GM12878 (cell line): ENCODE measurements around the gene DNAH2. TPM values are rescaled to one million over a fixed set of nuclear protein-coding genes. Genes with fewer than 3 reads are reported as not detected.

Experiments
- ATAC-seq: fragments of 200-7000 bp; cut with Tn5 transposase; 3 replicates; pipeline ENCODE4 v1.9.1; 2020; ENCODE audit warnings: mild to moderate bottlenecking, moderate library complexity
- BruUV-seq: library from RNA; stranded (reverse); fragments of 400-500 nt; replicated peaks from 2 replicates; lab custom pipeline; 2021; lab: Mats Ljungman, UMichigan
- CTCF ChIA-PET: fragments of 300-600 bp; sonication (Branson Sonifier 250); formaldehyde crosslinking; extraction: SDS; loops from one replicate; lab custom pipeline; 2021; ENCODE audit warnings: inconsistent platforms; lab: Yijun Ruan, JAX
- POLR2A ChIA-PET: fragments of 350-600 bp; formaldehyde crosslinking; extraction: SDS; loops from one replicate; lab custom pipeline; 2021; ENCODE audit warnings: inconsistent platforms; lab: Charles Lee
- RAD21 ChIA-PET: fragments of 300-600 bp; sonication (Branson Sonifier 250); formaldehyde crosslinking; loops from one replicate; lab custom pipeline; 2023; ENCODE audit warnings: antibody characterized with exemption; ENCODE audit not compliant: unreplicated experiment; lab: Charles Lee
- SMC1A ChIA-PET: fragments of 300-600 bp; sonication (Branson Sonifier 250); formaldehyde crosslinking; loops from one replicate; lab custom pipeline; 2023; ENCODE audit not compliant: unreplicated experiment, uncharacterized antibody; lab: Charles Lee
- DNase-seq: peaks from one replicate; pipeline ENCODE4 v3.0.0-alpha.2; 2011; ENCODE audit warnings: low read depth, low spot score
- FAIRE-seq: peaks from 3 replicates; lab custom pipeline; 2011; peaks lifted over from hg19 to GRCh38; lab: Jason Lieb, UNC
- H2AFZ ChIP-seq: 2 replicates; pipeline ENCODE4 v1.6.0; 2011; ENCODE audit warnings: low read depth, low read length, control low read depth; ENCODE audit not compliant: control insufficient read depth
- H3K27ac ChIP-seq: 2 replicates; pipeline ENCODE4 v1.5.1; 2011; ENCODE audit warnings: control low read depth; ENCODE audit not compliant: control insufficient read depth, insufficient read depth
- H3K27me3 ChIP-seq, 2 experiments: replicated peaks in 1 of 2; 2 replicates each; pipeline versions ENCODE4 v1.6.0 to v1.6.1; 2011; ENCODE audit warnings: low read length in 1 of 2; ENCODE audit not compliant: control insufficient read depth in 2 of 2, insufficient read depth in 2 of 2
- H3K36me3 ChIP-seq, 2 experiments: 2 replicates each; pipeline ENCODE4 v1.5.1; 2011; ENCODE audit warnings: low read length in 1 of 2; ENCODE audit not compliant: control insufficient read depth in 2 of 2, insufficient read depth in 2 of 2
- H3K4me1 ChIP-seq: 2 replicates; pipeline ENCODE4 v1.6.1; 2011; ENCODE audit warnings: mild to moderate bottlenecking, low read length, moderate library complexity, mixed read lengths; ENCODE audit not compliant: control insufficient read depth, insufficient read depth
- H3K4me2 ChIP-seq: 2 replicates; pipeline ENCODE4 v1.6.0; 2011; ENCODE audit warnings: control low read depth; ENCODE audit not compliant: control insufficient read depth, insufficient read depth
- H3K4me3 ChIP-seq: fragments of 200-600 bp; sonication (generic); 2 replicates; pipeline ENCODE4 v1.5.1; 2016
- H3K79me2 ChIP-seq: 2 replicates; pipeline ENCODE4 v1.6.0; 2011; ENCODE audit warnings: low read length; ENCODE audit not compliant: control insufficient read depth, insufficient read depth
- H3K9ac ChIP-seq: 2 replicates; pipeline ENCODE4 v1.8.0; 2011; ENCODE audit warnings: low read length, control low read depth, mixed read lengths; ENCODE audit not compliant: control insufficient read depth, insufficient read depth
- H3K9me3 ChIP-seq: replicated peaks from 3 replicates; pipeline ENCODE4 v1.5.1; 2011; ENCODE audit warnings: mild to moderate bottlenecking, low read length; ENCODE audit not compliant: control insufficient read depth, insufficient read depth
- H4K20me1 ChIP-seq: 2 replicates; pipeline ENCODE4 v1.6.0; 2011; ENCODE audit not compliant: control insufficient read depth, insufficient read depth
- CEBPB ChIP-seq, 2 experiments: fragments of 150-350 bp in 1 of 2; IDR thresholded peaks; 2 replicates each; pipeline ENCODE4 v1.6.1; 2012 to 2014; ENCODE audit warnings: low read depth in 2 of 2, low read length in 2 of 2, borderline replicate concordance in 1 of 2, inconsistent platforms in 1 of 2
- CHD2 ChIP-seq: IDR thresholded peaks from 2 replicates; pipeline ENCODE4 v1.6.1; 2011; ENCODE audit warnings: low read depth, low read length, improper control_type of control experiment, borderline replicate concordance
- CREM ChIP-seq: IDR thresholded peaks from 2 replicates; pipeline ENCODE4 v1.6.1; 2014; ENCODE audit warnings: antibody characterized with exemption, low read depth
- E4F1 ChIP-seq: fragments of 450-650 bp; IDR thresholded peaks from 2 replicates; pipeline ENCODE4 v1.6.1; 2018; ENCODE audit warnings: borderline replicate concordance, mild to moderate bottlenecking; ENCODE audit not compliant: partially characterized antibody
- EP300 ChIP-seq, 2 experiments: fragments of 150-350 bp in 1 of 2; IDR thresholded peaks; 2 replicates each; pipeline ENCODE4 v1.6.1; 2011 to 2012; ENCODE audit warnings: low read depth in 2 of 2, low read length in 2 of 2, borderline replicate concordance in 1 of 2, improper control_type of control experiment in 1 of 2, inconsistent platforms in 1 of 2; ENCODE audit not compliant: control insufficient read depth in 1 of 2
- KLF5 ChIP-seq: fragments of 450-650 bp; IDR thresholded peaks from 2 replicates; pipeline ENCODE4 v1.6.1; 2014; ENCODE audit warnings: mild to moderate bottlenecking; ENCODE audit not compliant: partially characterized antibody
- MTA2 ChIP-seq: fragments of 450-650 bp; IDR thresholded peaks from 2 replicates; pipeline ENCODE4 v1.6.1; 2016; ENCODE audit warnings: low read depth, mild to moderate bottlenecking, moderate library complexity
- NKRF ChIP-seq: fragments of 450-650 bp; conservative IDR thresholded peaks from 2 replicates; pipeline ENCODE4 v1.6.1; 2017; ENCODE audit warnings: mild to moderate bottlenecking, moderate library complexity
- POLR2AphosphoS5 ChIP-seq: IDR thresholded peaks from 2 replicates; pipeline ENCODE4 v1.6.1; 2011; ENCODE audit warnings: mild to moderate bottlenecking, low read length, inconsistent platforms
- SUZ12 ChIP-seq: fragments of 200-600 bp; sonication (generic); IDR thresholded peaks from one replicate; pipeline ENCODE4 v1.6.1; 2018; ENCODE audit warnings: antibody characterized with exemption, mild to moderate bottlenecking; ENCODE audit not compliant: unreplicated experiment
- USF2 ChIP-seq: IDR thresholded peaks from 2 replicates; pipeline ENCODE4 v1.6.1; 2011; ENCODE audit warnings: low read depth, low read length, improper control_type of control experiment, borderline replicate concordance
- ZBTB4 ChIP-seq: fragments of 450-650 bp; formaldehyde crosslinking; IDR thresholded peaks from 2 replicates; pipeline ENCODE4 v1.4.0; 2022; ENCODE audit warnings: mild to moderate bottlenecking, moderate library complexity
- WGBS: methylation state at CpG from one replicate; pipeline ENCODE4 v1.1.6; 2016; ENCODE audit warnings: low lambda C conversion rate; ENCODE audit not compliant: insufficient replicate concordance, insufficient coverage; ENCODE audit errors: missing lambda C conversion rate; 5-methylcytosine and 5-hydroxymethylcytosine counted together
- in situ Hi-C: fragments of 300-500 bp; cut with MboI; formaldehyde crosslinking; loops from 9 replicates; pipeline ENCODE4 v1.14.3; 2018; ENCODE audit warnings: mixed read lengths
- intact Hi-C: fragments of 100-400 bp; cut with micrococcal nuclease; formaldehyde crosslinking; loops from one replicate; pipeline ENCODE4 v1.14.2; 2022; ENCODE audit not compliant: unreplicated experiment
- polyA plus RNA-seq, 11 experiments: library from polyadenylated mRNA; depleted of rRNA in 4 of 11; unstranded in 6 of 11; stranded (reverse) in 5 of 11; fragments of >200 nt; fragmentation: Nextera tagmentation in 4 of 11; fragmentation: Illumina TruSeq in 1 of 11; extraction: Ambion mirVana in 4 of 11; extraction: Trizol in 1 of 11; gene quantifications; 1 replicate in 1 of 11; 2 replicates in 10 of 11; pipeline versions ENCODE4 v1.2.1 to v1.2.3, GENCODE V29; 2011 to 2016; ENCODE audit warnings: inconsistent platforms in 2 of 11, missing spikeins in 2 of 11, low read depth in 1 of 11
- total RNA-seq, 4 experiments: library from RNA; depleted of rRNA in 3 of 4; stranded (reverse); fragments of >200 nt in 3 of 4; fragmentation: Illumina TruSeq in 1 of 4; extraction: Trizol in 1 of 4; gene quantifications; 2 replicates each; pipeline versions ENCODE4 v1.2.1 to v1.2.3, GENCODE V29; 2013 to 2021

DNAH2 gene
- total and polyA plus RNA-seq, 10 of the 15 experiments (the other 5 are each of a cell fraction or from before 2014, with no cell fraction given): not detected

GRCh38 chr17:7833795-7834541 lies 116.4 kb downstream of the DNAH2 start, which contains the start of gene KDM6B:
TSS of gene KDM6B (plus strand) at chr17:7834217. CDS start at chr17:7845555, 11,338 bp downstream.
- no peaks in the 10 kb centered on the region; the same call in 1 of the 2 replicates for H4K20me1 ChIP-seq
- intact Hi-C loops: no loop called here
- TF ChIP-seq ZBTB4 (CRISPR knock-in tag) (no peak), E4F1 (no peak), USF2 (no peak), CEBPB (IDR thresholded peaks at IDR 0.05; ENCODE audit: borderline replicate concordance in 1 of 2, low read depth in 2 of 2, low read length in 2 of 2) (no peak), MTA2 (0 out of 2 replicates have a peak, but pooled peaks have one; percentile 11), EP300 (IDR thresholded peaks at IDR 0.05; ENCODE audit: borderline replicate concordance in 1 of 2, control insufficient read depth in 1 of 2, low read depth in 2 of 2, low read length in 2 of 2) (no peak), KLF5 (peak; percentile 29), CREM (no peak), CHD2 (0 out of 2 replicates have a peak, but pooled peaks have one; percentile 31), POLR2AphosphoS5 (peak; percentile 41; the same call in 1 of the 2 replicates), SUZ12 (no peak), NKRF (peak; percentile 92)

More at GRCh38 chr17:7833795-7834541, 116.4 kb downstream of the DNAH2 start, which contains the start of gene KDM6B:
- Histone ChIP-seq H3K79me2 (peaks cover 26% of the 10 kb centered on the region), H3K9me3 (no peaks in the 10 kb centered on the region), H3K36me3 (no peaks in the 10 kb centered on the region), H3K4me2 (peak within 1 kb of the TSS; percentile 91), H3K9ac (peak within 1 kb of the TSS; percentile 68), H3K27me3 (peaks cover 0 to 1% of the 10 kb centered on the region in 2 experiments; a peak in 1 of 4 replicates), H2AFZ (peak within 1 kb of the TSS; percentile 93), H3K27ac (peak within 1 kb of the TSS; percentile 65), H3K4me3 (peak within 1 kb of the TSS; percentile 100), H3K4me1 (peaks cover 9% of the 10 kb centered on the region)
- FAIRE-seq (peak; percentile 97), DNase-seq (no peak), ATAC-seq (peak; percentile 74)
- POLR2A ChIA-PET: interaction anchor here (0.5 to 4.9 kb wide), 12 partner anchors 9 to 461 kb away, joined by 3 to 49 read pairs (median 4); partner anchors contain the start of genes CYB5D1, NAA38, SLC25A35 and TP53
- SMC1A ChIA-PET: interaction anchor here (0.9 to 3.3 kb wide), 9 partner anchors 8 to 90 kb away, joined by 3 to 22 read pairs (median 5); partner anchors contain the start of gene NAA38
- CTCF ChIA-PET: interaction anchor here (0.6 to 5.9 kb wide), 19 partner anchors 9 to 793 kb away, joined by 3 to 57 read pairs (median 4); partner anchors contain the start of genes CYB5D1, GUCY2D, NAA38 and TP53
- RAD21 ChIA-PET: interaction anchor here (0.9 to 5.4 kb wide), 9 partner anchors 9 to 168 kb away, joined by 3 to 44 read pairs (median 5); partner anchors contain the start of genes CYB5D1, GUCY2D, NAA38 and RNF227
- no TSS peak for BruUV-seq
- under 1% methylated on average over 34 of the region's 49 CpGs for WGBS
- in situ Hi-C loops: no loop called here
